Stimulated activated naive B cell treated with anti-CD40 and anti-IgM and Interleukin-4, amounts not matched to agents 10 μg/mL and 1 μg/mL and 100 μg/mL, for 72 hours (primary cell): ENCODE data around the gene KLHL28.
"Not testable (repeated sequence)": the region's sequence is repeated elsewhere in the genome, so short reads cannot be mapped to it uniquely, and the experiment has no call there.

Experiments
- ATAC-seq, 2 donors: fragments of 150-1000 bp; cut with Tn5 transposase; replicated peaks; 2 replicates each; pipeline ENCODE4 v1.10.0; 2021; ENCODE audit warnings: moderate library complexity in 1 of 2
- DNase-seq: peaks from one replicate; pipeline ENCODE4 v3.0.0; 2021
- H3K27ac Mint-ChIP-seq: one replicate; pipeline ENCODE4 v1.8.0; 2022; ENCODE audit warnings: mild to moderate bottlenecking, mixed read lengths
- H3K27me3 Mint-ChIP-seq, 2 donors: one replicate each; pipeline ENCODE4 v1.8.0; 2022; ENCODE audit warnings: mixed read lengths in 2 of 2
- H3K36me3 Mint-ChIP-seq, 2 donors: one replicate each; pipeline ENCODE4 v1.8.0; 2022; ENCODE audit warnings: mixed read lengths in 2 of 2, mild to moderate bottlenecking in 1 of 2
- H3K4me1 Mint-ChIP-seq, 2 donors: one replicate each; pipeline ENCODE4 v1.8.0; 2022; ENCODE audit warnings: mixed read lengths in 2 of 2, mild to moderate bottlenecking in 1 of 2
- H3K4me3 Mint-ChIP-seq, 2 donors: one replicate each; pipeline ENCODE4 v1.8.0; 2022; ENCODE audit warnings: mild to moderate bottlenecking in 2 of 2, mixed read lengths in 2 of 2, moderate library complexity in 1 of 2
- H3K9me3 Mint-ChIP-seq, 2 donors: one replicate each; pipeline ENCODE4 v1.8.0; 2022; ENCODE audit warnings: mixed read lengths in 2 of 2, mild to moderate bottlenecking in 1 of 2

The KLHL28 gene

DNA sequence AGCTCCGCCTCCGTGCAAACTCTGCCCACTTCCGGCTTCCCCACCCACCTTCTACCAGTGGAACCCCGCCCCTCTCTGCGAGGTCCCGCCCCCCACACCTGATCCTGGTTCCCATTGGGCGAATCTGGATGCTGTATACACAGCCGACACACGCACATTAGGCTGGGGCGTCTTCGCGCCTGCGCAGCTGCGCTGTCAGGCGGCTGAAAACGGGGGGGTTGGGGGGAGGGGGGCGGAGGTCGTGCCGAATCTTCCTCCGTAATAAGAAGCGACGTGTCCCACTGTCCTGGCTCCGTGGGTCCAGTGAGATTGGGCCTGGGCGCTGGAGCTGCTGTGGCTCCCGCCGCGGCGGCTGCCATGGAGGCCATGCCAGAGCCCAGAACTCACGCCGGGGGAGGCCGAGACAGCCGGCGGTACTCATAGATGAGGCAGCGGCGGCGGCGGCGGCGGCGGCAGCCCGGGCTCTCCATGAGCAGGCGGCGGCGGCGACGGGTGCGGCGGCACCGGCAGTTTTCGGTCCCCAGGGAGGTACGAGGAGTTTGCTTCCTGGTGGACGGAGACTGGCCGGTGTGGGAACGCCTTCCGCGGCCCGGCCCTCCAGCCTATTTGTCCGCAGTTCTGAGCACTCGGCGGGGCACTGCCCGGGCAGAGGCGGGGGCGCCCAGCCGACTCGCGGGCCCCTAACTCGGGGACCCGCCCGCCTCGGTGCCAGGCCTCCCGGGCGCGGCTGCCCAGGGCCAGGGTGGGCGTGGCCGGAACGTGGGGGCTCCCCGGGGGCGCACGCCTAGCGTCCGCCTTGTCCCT lies 64.5 kb downstream of the KLHL28 start:
- H3K36me3 Mint-ChIP-seq = peaks cover under 1 to 4% of the 10 kb centered on the region in 2 donors
- H3K4me1 Mint-ChIP-seq = peaks cover 4 to 17% of the 10 kb centered on the region in 2 donors
- peaks cover 0 to under 1% of the 10 kb centered on the region in 2 donors for H3K9me3 Mint-ChIP-seq
- H3K27me3 Mint-ChIP-seq = peaks cover 0 to under 1% of the 10 kb centered on the region in 2 donors
- peak overlapping the region; percentile 99 for H3K27ac Mint-ChIP-seq
- ATAC-seq (peak; percentile 95 to 96), DNase-seq (peak; percentile 84)
- peak overlapping the region; percentile 90 to 95 for H3K4me3 Mint-ChIP-seq

DNA sequence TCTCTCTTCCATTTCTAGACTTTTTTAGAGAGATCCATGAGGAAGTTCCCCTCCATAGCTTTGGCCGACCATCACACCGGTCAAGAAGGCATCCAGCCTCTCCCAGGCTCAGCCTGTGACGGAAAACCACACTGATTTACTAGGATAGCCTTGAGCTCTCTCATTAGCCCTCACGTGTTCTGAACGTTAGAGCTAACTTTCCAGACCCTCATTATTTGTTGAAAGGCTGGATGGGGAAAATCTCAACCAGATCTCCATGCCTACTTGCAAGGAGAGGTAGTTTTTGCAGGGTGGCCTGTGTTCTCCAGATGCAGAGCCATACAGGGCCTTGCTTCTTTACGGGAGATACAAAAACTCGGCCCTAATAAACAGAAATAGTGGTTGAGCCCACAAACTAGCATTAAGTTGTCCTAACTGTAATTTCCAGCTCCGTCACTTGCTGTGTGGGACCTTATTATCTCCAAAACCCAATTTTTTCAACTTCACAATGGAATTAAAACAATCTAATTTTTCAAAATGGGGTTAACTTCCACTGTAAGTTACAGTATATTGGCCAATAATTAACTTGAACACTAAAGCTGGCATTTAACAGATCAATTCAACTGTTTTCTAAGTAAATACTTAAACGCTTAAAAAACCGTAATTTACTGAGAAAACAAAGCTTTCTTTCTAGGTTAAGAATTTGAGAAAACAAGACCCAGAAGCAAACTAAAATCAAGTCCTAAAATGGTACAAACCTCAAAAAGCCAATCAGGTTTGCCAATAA lies 65.3 kb downstream of the KLHL28 start:
- Mint-ChIP-seq H3K4me3 (peak overlapping the region; percentile 90 to 95), H3K4me1 (peaks cover 9 to 23% of the 10 kb centered on the region in 2 donors), H3K9me3 (peaks cover 6% of the 10 kb centered on the region in 2 donors), H3K27ac (peak overlapping the region; percentile 99), H3K27me3 (peaks cover 0 to 6% of the 10 kb centered on the region in 2 donors), H3K36me3 (peaks cover 7 to 9% of the 10 kb centered on the region in 2 donors)
- DNase-seq = no peak
- ATAC-seq = no peak

DNA sequence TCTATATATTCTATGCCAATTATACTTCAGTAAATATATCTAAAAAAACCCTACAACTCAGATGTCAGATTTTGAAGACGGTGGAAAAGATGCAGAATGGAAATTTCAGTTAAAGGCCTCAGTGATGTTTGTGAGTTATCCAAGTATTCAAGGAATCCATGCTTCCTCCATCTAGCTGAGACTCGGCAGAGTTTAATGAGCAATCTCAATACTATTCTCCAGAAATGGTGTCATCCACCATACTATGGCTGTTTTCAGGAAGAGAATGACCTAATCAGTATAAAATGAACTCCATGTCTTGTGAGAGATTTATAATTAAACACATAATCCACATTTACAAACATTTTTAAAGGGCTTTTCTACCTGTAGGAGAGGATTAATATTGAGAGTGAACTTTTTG lies 66.0 kb downstream of the KLHL28 start:
- H3K27ac Mint-ChIP-seq = no peak overlapping the region

DNA sequence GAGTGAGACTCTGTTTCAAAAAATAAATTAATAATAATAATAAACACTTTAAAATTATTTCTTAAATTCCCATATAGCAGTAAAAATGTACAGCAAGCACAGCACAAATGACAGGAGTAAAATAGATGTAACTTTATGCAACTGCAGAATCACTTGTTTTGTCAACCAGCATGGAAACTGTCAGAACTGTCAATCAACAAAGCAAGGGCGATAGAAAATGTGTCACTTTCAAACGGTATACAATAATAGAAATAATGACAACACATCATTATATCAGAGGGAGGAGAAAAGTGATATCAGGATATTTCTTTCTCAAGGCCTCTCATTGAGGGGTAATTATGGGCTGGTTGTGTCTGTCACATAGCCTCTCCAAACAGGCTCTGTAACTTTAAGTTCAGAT lies 68.2 kb downstream of the KLHL28 start:
- Mint-ChIP-seq H3K36me3 (peaks cover 8 to 9% of the 10 kb centered on the region in 2 donors), H3K27me3 (peaks cover 9 to 18% of the 10 kb centered on the region in 2 donors), H3K27ac (no peak overlapping the region), H3K9me3 (peaks cover 7 to 10% of the 10 kb centered on the region in 2 donors), H3K4me1 (peaks cover 9 to 19% of the 10 kb centered on the region in 2 donors), H3K4me3 (no peak overlapping the region)
- DNase-seq (no peak), ATAC-seq (no peak)

More for the DNA sequence above, 66.0 kb downstream of the KLHL28 start:
- Mint-ChIP-seq H3K27me3 (peaks cover 3 to 9% of the 10 kb centered on the region in 2 donors), H3K4me3 (no peak overlapping the region), H3K4me1 (peaks cover 9 to 23% of the 10 kb centered on the region in 2 donors), H3K36me3 (peaks cover 8 to 9% of the 10 kb centered on the region in 2 donors), H3K9me3 (peaks cover 7 to 9% of the 10 kb centered on the region in 2 donors)
- no peak for DNase-seq
- no peak for ATAC-seq

DNA sequence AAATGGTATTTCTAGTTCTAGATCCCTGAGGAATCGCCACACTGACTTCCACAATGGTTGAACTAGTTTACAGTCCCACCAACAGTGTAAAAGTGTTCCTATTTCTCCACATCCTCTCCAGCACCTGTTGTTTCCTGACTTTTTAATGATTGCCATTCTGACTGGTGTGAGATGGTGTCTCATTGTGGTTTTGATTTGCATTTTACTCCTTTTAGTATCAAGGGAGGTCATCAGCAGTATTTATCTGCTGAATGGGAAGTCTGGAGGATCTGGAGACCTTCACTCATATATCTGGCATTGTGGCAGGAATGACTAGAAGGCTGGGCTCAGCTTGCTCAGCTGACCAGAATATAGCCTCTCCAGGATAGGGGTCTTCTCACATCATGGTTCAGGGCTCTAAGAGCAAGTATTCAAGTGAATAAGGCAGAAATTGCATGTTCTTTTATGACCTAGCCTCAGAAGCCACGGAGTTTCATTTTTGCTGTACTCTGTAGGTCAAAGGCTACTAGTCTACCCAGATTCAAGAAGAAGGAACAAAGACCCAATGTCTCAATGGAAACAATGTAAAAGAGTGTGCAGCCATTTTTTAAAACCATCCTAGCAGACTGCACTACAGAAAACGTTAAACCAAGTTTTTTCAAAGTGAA lies 69.9 kb downstream of the KLHL28 start:
- peaks cover 10 to 11% of the 10 kb centered on the region in 2 donors for H3K9me3 Mint-ChIP-seq
- DNase-seq = peak; percentile 30
- H3K36me3 Mint-ChIP-seq = peaks cover 7 to 11% of the 10 kb centered on the region in 2 donors
- H3K4me3 Mint-ChIP-seq, H3K4me1 Mint-ChIP-seq: not testable (repeated sequence)
- peak; percentile 66 to 70 for ATAC-seq
- H3K27me3 Mint-ChIP-seq = peaks cover 9 to 27% of the 10 kb centered on the region in 2 donors
- peak overlapping the region; percentile 84 for H3K27ac Mint-ChIP-seq

DNA sequence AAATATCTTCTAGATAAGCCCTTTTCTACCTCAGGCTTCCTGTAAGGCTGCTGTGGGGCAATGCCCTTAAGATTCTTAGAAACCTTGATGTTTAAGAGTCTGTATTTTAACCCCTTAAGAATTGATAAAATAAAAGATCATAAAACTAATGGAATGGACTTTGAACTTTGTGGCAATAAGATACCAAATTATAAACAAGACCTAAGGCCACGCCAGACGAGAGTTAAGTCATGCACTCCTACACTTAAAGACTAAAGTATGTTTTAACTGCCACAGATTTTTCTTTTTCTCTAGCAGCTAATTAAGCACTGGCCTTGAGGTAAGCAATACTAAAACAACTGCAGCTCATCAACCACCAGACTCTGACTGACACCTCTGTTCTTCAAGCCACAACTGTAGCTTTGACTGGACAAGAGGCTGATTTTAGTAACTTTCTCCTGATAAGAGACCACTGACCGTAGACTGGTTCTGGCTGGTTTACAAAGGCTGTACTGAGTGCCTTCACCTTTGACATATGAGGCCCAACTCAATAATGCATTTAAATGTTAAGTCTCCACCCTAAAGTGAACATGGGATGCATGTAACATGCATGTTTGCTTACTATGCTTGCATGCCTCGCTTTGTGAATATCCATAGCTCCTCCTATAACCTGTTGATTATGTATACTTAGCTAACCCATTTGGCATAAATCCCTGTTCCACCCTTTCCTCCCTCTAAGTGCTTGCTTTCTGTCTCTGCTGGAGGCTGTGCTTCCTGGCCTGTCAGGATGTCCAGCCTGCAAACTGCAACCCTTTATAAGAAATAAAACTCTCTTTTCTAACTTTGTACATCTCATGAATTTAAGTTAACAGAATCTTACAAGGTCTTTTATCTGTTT lies 71.9 kb downstream of the KLHL28 start:
- no peak for DNase-seq

DNA sequence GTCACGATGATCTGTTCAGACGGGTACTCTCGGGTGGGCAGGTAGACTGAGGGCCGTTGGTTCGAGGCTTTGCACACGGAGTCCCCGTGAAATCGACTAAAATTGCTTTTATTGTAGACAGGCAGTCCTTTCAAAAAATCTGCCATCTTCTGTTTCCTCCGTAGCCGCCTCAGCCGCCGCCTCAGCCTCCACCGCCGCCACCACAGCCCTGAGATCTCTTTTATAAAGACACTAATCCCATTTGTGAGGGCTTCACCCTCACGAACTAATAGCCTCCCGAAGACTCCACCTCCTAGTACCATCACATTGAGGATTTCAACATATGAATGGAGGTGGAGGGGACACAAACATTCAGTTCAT lies 74.2 kb downstream of the KLHL28 start:
- DNase-seq = no peak
- peaks cover 11 to 12% of the 10 kb centered on the region in 2 donors for H3K9me3 Mint-ChIP-seq
- no peak for ATAC-seq
- peaks cover 5 to 10% of the 10 kb centered on the region in 2 donors for H3K4me1 Mint-ChIP-seq
- no peak overlapping the region for H3K27ac Mint-ChIP-seq
- peaks cover 9 to 27% of the 10 kb centered on the region in 2 donors for H3K27me3 Mint-ChIP-seq
- H3K4me3 Mint-ChIP-seq = no peak overlapping the region
- peaks cover 6 to 13% of the 10 kb centered on the region in 2 donors for H3K36me3 Mint-ChIP-seq

More for the DNA sequence above, 71.9 kb downstream of the KLHL28 start:
- Mint-ChIP-seq H3K4me1 (peaks cover 5 to 10% of the 10 kb centered on the region in 2 donors), H3K4me3 (no peak overlapping the region), H3K9me3 (peaks cover 10 to 11% of the 10 kb centered on the region in 2 donors), H3K27ac (peak overlapping the region; percentile 11), H3K27me3 (peaks cover 9 to 27% of the 10 kb centered on the region in 2 donors), H3K36me3 (peaks cover 6 to 11% of the 10 kb centered on the region in 2 donors)
- no peak for ATAC-seq

DNA sequence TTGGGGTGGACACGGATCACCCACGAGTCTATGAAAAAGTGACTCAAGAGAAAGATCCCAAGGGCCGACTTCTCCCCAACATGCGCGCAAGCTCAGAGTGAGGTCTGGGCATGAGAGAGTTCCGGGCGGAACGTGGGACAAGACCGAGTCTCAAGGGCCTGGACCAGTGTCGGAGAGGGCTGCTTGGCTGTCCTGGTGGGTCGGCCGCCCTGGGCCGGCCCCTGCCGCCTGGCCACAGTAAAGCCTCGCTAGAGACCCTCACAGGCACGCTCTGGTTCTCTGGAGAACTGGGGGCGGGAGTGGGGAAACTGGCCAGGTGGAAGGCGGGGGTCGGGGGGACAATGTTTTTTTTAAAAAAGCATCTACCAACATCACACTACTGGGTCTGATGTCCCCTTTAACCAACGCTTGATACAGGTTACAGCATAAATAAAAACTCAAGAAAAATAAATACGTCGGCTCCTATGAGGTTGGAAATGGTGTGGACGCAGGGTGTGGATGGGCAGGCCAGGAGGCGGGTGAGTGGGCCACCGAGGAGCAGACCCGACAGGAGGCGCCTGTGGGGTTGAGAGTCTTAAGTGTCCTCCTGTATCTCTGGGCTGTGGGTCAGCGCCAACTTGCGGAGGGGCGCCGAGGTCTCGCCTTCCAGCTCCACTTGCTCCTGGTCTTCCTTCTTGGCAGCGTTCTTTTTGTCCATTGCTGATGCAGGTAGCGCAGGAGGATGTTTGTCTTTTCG lies 74.7 kb downstream of the KLHL28 start:
- Mint-ChIP-seq H3K4me3 (no peak overlapping the region), H3K27me3 (peaks cover 6 to 27% of the 10 kb centered on the region in 2 donors), H3K36me3 (peaks cover 6 to 15% of the 10 kb centered on the region in 2 donors), H3K9me3 (peaks cover 14 to 16% of the 10 kb centered on the region in 2 donors), H3K27ac (no peak overlapping the region), H3K4me1 (peaks cover 3 to 4% of the 10 kb centered on the region in 2 donors)
- DNase-seq (no peak), ATAC-seq (no peak)

DNA sequence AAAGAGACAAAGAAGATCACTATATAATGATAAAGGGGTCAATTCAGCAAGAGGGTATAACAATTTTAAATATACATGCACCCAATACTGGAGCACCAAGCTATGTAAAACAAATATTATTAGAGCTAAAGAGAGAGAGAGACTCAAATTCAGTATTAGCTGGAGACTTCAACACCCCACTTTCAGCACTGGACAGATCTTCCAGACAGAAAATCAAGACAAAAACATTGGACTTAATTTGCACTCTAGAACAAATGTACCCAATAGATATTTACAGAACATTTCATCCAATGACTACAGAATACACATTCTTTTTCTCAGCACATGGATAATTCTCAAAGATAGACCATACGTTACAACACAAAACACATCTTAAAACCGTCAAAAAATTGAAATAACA lies 81.0 kb downstream of the KLHL28 start:
- peaks cover 36 to 37% of the 10 kb centered on the region in 2 donors for H3K27me3 Mint-ChIP-seq
- peaks cover 11% of the 10 kb centered on the region in 2 donors for H3K36me3 Mint-ChIP-seq
- no peaks in the 10 kb centered on the region for H3K4me1 Mint-ChIP-seq
- ATAC-seq (no peak), DNase-seq (no peak)
- peaks cover 14 to 15% of the 10 kb centered on the region in 2 donors for H3K9me3 Mint-ChIP-seq
- H3K27ac Mint-ChIP-seq = no peak overlapping the region
- H3K4me3 Mint-ChIP-seq = no peak overlapping the region
